OCI-LY3 (cell line): ENCODE results near the gene CBFA2T2.

Experiments
- EZH2phosphoT487 ChIP-seq: fragments of 200-600 bp; shearing (Covaris generic); IDR thresholded peaks from 2 replicates; pipeline ENCODE4 v1.6.1; 2018; ENCODE audit warnings: antibody characterized with exemption, mixed run types, low read depth
- TF ChIP-seq, protein P1 (sequence below): fragments of 200-600, 300-600 bp; sonication (generic); IDR thresholded peaks from 2 replicates; pipeline ENCODE4 v1.5.1; 2014; ENCODE audit warnings: antibody characterized with exemption, low read length, low read depth

GRCh38 chr20:33583143-33583542 lies 93.2 kb downstream of the CBFA2T2 start:
- TF ChIP-seq, protein P1, sequence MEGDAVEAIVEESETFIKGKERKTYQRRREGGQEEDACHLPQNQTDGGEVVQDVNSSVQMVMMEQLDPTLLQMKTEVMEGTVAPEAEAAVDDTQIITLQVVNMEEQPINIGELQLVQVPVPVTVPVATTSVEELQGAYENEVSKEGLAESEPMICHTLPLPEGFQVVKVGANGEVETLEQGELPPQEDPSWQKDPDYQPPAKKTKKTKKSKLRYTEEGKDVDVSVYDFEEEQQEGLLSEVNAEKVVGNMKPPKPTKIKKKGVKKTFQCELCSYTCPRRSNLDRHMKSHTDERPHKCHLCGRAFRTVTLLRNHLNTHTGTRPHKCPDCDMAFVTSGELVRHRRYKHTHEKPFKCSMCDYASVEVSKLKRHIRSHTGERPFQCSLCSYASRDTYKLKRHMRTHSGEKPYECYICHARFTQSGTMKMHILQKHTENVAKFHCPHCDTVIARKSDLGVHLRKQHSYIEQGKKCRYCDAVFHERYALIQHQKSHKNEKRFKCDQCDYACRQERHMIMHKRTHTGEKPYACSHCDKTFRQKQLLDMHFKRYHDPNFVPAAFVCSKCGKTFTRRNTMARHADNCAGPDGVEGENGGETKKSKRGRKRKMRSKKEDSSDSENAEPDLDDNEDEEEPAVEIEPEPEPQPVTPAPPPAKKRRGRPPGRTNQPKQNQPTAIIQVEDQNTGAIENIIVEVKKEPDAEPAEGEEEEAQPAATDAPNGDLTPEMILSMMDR, result no peak
- no peak for TF ChIP-seq EZH2phosphoT487
